Ishikawa (cell line): ENCODE data around the gene ARHGEF6.

ENCODE experiments used
- CEBPB ChIP-seq: IDR thresholded peaks from 2 replicates; pipeline ENCODE4 v1.6.1; 2012
- CREB1 ChIP-seq: IDR thresholded peaks from 2 replicates; pipeline ENCODE4 v1.6.1; 2012; ENCODE audit warnings: low read depth
- EGR1 ChIP-seq: IDR thresholded peaks from 2 replicates; pipeline ENCODE4 v1.6.1; 2012
- EP300 ChIP-seq: IDR thresholded peaks from 2 replicates; pipeline ENCODE4 v1.6.1; 2012; ENCODE audit warnings: borderline replicate concordance
- FOXM1 ChIP-seq: IDR thresholded peaks from 2 replicates; pipeline ENCODE4 v1.6.1; 2012; ENCODE audit warnings: low read depth, borderline replicate concordance
- NFIC ChIP-seq: IDR thresholded peaks from 2 replicates; pipeline ENCODE4 v1.6.1; 2012
- RAD21 ChIP-seq: IDR thresholded peaks from 2 replicates; pipeline ENCODE4 v1.6.1; 2012; ENCODE audit warnings: low read depth
- TAF1 ChIP-seq: IDR thresholded peaks from 2 replicates; pipeline ENCODE4 v1.6.1; 2012; ENCODE audit warnings: low read depth, mild to moderate bottlenecking
- TCF12 ChIP-seq: IDR thresholded peaks from 2 replicates; pipeline ENCODE4 v1.6.1; 2012; ENCODE audit warnings: low read depth
- TEAD4 ChIP-seq: IDR thresholded peaks from 2 replicates; pipeline ENCODE4 v1.6.1; 2012
- YY1 ChIP-seq: IDR thresholded peaks from 2 replicates; pipeline ENCODE4 v1.6.1; 2012; ENCODE audit warnings: low read depth
- ZBTB7A ChIP-seq: IDR thresholded peaks from 2 replicates; pipeline ENCODE4 v1.6.1; 2012; ENCODE audit warnings: low read depth
- TF ChIP-seq, protein P1 (sequence below): IDR thresholded peaks from 2 replicates; pipeline ENCODE4 v1.6.1; 2012
- TF ChIP-seq, protein P2 (sequence below): IDR thresholded peaks from 2 replicates; pipeline ENCODE4 v1.6.1; 2012; ENCODE audit warnings: low read depth, mild to moderate bottlenecking
- TF ChIP-seq, protein P3 (sequence below): IDR thresholded peaks from 2 replicates; pipeline ENCODE4 v1.6.1; 2012

Gene ARHGEF6

DNA sequence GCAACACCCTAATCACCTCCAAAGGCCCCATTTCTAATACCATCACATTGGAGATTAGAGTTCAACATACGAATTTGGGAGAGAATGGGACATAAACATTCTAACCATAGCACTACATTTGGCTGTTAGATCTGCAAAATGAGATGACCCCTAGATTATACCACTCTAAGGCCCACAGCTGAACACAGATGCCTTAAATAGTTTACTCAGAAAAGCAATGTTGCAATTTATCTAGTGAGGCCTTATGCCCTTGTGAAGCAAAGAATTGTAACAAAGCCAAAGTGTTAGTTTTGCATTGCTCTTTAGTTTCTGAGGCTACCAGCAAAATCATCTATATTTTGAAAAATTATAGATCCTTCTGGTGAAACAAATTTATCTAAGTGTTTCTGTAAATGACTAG, 31.6 kb upstream of the ARHGEF6 start:
- TF ChIP-seq ZBTB7A (no peak), RAD21 (no peak), NFIC (no peak), CREB1 (no peak), TCF12 (no peak), CEBPB (no peak), FOXM1 (no peak), EP300 (no peak), YY1 (no peak), TAF1 (no peak)
- TF ChIP-seq, protein P1, sequence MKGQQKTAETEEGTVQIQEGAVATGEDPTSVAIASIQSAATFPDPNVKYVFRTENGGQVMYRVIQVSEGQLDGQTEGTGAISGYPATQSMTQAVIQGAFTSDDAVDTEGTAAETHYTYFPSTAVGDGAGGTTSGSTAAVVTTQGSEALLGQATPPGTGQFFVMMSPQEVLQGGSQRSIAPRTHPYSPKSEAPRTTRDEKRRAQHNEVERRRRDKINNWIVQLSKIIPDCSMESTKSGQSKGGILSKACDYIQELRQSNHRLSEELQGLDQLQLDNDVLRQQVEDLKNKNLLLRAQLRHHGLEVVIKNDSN: no peak
- TF ChIP-seq, protein P2, sequence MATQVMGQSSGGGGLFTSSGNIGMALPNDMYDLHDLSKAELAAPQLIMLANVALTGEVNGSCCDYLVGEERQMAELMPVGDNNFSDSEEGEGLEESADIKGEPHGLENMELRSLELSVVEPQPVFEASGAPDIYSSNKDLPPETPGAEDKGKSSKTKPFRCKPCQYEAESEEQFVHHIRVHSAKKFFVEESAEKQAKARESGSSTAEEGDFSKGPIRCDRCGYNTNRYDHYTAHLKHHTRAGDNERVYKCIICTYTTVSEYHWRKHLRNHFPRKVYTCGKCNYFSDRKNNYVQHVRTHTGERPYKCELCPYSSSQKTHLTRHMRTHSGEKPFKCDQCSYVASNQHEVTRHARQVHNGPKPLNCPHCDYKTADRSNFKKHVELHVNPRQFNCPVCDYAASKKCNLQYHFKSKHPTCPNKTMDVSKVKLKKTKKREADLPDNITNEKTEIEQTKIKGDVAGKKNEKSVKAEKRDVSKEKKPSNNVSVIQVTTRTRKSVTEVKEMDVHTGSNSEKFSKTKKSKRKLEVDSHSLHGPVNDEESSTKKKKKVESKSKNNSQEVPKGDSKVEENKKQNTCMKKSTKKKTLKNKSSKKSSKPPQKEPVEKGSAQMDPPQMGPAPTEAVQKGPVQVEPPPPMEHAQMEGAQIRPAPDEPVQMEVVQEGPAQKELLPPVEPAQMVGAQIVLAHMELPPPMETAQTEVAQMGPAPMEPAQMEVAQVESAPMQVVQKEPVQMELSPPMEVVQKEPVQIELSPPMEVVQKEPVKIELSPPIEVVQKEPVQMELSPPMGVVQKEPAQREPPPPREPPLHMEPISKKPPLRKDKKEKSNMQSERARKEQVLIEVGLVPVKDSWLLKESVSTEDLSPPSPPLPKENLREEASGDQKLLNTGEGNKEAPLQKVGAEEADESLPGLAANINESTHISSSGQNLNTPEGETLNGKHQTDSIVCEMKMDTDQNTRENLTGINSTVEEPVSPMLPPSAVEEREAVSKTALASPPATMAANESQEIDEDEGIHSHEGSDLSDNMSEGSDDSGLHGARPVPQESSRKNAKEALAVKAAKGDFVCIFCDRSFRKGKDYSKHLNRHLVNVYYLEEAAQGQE: no peak

DNA sequence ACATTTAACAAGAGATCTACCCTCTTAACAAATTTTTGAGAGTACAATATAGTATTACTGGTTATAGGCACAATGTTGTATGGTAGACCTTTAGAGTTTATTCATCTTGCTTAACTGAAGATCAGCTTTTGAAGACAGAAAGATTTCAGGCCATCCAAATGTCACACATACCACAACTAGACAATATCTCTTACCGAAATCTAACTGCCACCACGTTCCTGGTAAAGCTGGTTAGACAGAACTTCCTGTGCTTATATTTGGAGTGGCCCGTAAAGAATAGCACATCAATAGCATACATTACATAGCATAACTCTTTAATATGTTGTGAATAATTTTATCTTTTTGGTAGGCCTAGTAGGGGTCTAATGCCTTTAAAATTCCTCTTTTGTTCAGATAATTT, 29.8 kb upstream of the ARHGEF6 start:
- no peak for TF ChIP-seq ZBTB7A
- TF ChIP-seq TEAD4: no peak
- no peak for TF ChIP-seq RAD21
- TF ChIP-seq TAF1: no peak
- TF ChIP-seq, protein P2: no peak
- no peak for TF ChIP-seq CEBPB
- no peak for TF ChIP-seq EGR1
- TF ChIP-seq, protein P1: no peak
- no peak for TF ChIP-seq FOXM1
- TF ChIP-seq TCF12: no peak
- TF ChIP-seq, protein P3, sequence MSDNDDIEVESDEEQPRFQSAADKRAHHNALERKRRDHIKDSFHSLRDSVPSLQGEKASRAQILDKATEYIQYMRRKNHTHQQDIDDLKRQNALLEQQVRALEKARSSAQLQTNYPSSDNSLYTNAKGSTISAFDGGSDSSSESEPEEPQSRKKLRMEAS: no peak
- TF ChIP-seq EP300: no peak
- TF ChIP-seq CREB1: no peak
- no peak for TF ChIP-seq NFIC
- no peak for TF ChIP-seq YY1

DNA sequence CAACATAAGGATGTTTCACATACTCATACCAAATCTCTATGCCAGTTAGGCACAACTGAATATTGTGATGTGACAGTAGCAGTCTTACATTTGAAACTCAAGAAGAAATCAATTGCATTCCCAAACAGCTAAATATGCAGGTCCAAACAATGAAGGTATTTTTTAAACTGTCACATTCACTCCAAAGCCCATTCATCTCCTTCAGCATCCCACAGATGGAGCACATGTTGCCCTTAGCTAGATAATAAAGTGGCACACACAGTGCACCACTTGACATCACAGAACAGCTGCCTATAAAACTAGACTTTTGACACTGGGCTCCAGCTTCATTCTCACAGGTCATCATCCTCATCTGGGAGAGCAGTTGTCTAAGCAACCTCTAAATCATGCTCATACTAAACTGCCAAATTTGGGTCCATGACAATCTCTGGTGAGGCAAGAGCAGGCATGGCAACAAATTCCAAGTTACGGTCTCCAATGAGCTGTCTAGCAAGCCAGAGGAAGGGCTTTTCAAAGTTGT, 26.2 kb upstream of the ARHGEF6 start:
- TF ChIP-seq TEAD4 (no peak), TCF12 (no peak), CEBPB (no peak), ZBTB7A (no peak), FOXM1 (no peak), YY1 (no peak), EP300 (no peak), EGR1 (no peak), RAD21 (no peak), NFIC (no peak), CREB1 (no peak), TAF1 (no peak)
- TF ChIP-seq, protein P2: no peak
- TF ChIP-seq, protein P3: no peak
- TF ChIP-seq, protein P1: no peak

DNA sequence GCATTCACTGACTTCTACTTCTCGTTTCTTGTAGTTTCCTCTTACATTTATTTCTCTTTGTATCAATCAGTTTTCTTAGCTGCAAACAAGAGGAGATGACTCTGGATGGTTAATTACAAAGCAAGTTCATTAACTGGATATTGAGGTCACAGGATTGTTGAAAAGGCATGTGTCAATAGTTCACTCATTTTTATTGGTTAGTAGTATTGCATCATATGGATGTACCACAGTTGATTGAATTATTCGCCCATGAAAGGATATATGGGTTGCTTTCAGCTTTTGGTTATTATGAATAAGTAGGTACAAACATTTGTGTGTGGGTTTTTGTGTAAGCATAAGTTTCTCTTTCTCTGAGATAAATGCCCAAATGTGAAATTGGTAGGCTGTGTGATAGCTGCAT, 21.8 kb upstream of the ARHGEF6 start:
- TF ChIP-seq RAD21: no peak
- no peak for TF ChIP-seq EP300
- no peak for TF ChIP-seq ZBTB7A
- TF ChIP-seq TEAD4: no peak
